GM12878 (cell line): ENCODE data around the gene PPAN. TPM values are rescaled to one million over a fixed set of nuclear protein-coding genes. Genes with fewer than 3 reads are reported as not detected.

Experiments
- ATAC-seq: fragments of 200-7000 bp; cut with Tn5 transposase; 3 replicates; pipeline ENCODE4 v1.9.1; 2020; ENCODE audit warnings: mild to moderate bottlenecking, moderate library complexity
- BruUV-seq: library from RNA; stranded (reverse); fragments of 400-500 nt; replicated peaks from 2 replicates; lab custom pipeline; 2021; lab: Mats Ljungman, UMichigan
- CTCF ChIA-PET: fragments of 300-600 bp; sonication (Branson Sonifier 250); formaldehyde crosslinking; extraction: SDS; loops from one replicate; lab custom pipeline; 2021; ENCODE audit warnings: inconsistent platforms; lab: Yijun Ruan, JAX
- POLR2A ChIA-PET: fragments of 350-600 bp; formaldehyde crosslinking; extraction: SDS; loops from one replicate; lab custom pipeline; 2021; ENCODE audit warnings: inconsistent platforms; lab: Charles Lee
- RAD21 ChIA-PET: fragments of 300-600 bp; sonication (Branson Sonifier 250); formaldehyde crosslinking; loops from one replicate; lab custom pipeline; 2023; ENCODE audit warnings: antibody characterized with exemption; ENCODE audit not compliant: unreplicated experiment; lab: Charles Lee
- SMC1A ChIA-PET: fragments of 300-600 bp; sonication (Branson Sonifier 250); formaldehyde crosslinking; loops from one replicate; lab custom pipeline; 2023; ENCODE audit not compliant: unreplicated experiment, uncharacterized antibody; lab: Charles Lee
- DNase-seq: peaks from one replicate; pipeline ENCODE4 v3.0.0-alpha.2; 2011; ENCODE audit warnings: low read depth, low spot score
- FAIRE-seq: peaks from 3 replicates; lab custom pipeline; 2011; peaks lifted over from hg19 to GRCh38; lab: Jason Lieb, UNC
- H2AFZ ChIP-seq: 2 replicates; pipeline ENCODE4 v1.6.0; 2011; ENCODE audit warnings: low read depth, low read length, control low read depth; ENCODE audit not compliant: control insufficient read depth
- H3K27ac ChIP-seq: 2 replicates; pipeline ENCODE4 v1.5.1; 2011; ENCODE audit warnings: control low read depth; ENCODE audit not compliant: control insufficient read depth, insufficient read depth
- H3K27me3 ChIP-seq, 2 experiments: replicated peaks in 1 of 2; 2 replicates each; pipeline versions ENCODE4 v1.6.0 to v1.6.1; 2011; ENCODE audit warnings: low read length in 1 of 2; ENCODE audit not compliant: control insufficient read depth in 2 of 2, insufficient read depth in 2 of 2
- H3K36me3 ChIP-seq, 2 experiments: 2 replicates each; pipeline ENCODE4 v1.5.1; 2011; ENCODE audit warnings: low read length in 1 of 2; ENCODE audit not compliant: control insufficient read depth in 2 of 2, insufficient read depth in 2 of 2
- H3K4me1 ChIP-seq: 2 replicates; pipeline ENCODE4 v1.6.1; 2011; ENCODE audit warnings: mild to moderate bottlenecking, low read length, moderate library complexity, mixed read lengths; ENCODE audit not compliant: control insufficient read depth, insufficient read depth
- H3K4me2 ChIP-seq: 2 replicates; pipeline ENCODE4 v1.6.0; 2011; ENCODE audit warnings: control low read depth; ENCODE audit not compliant: control insufficient read depth, insufficient read depth
- H3K4me3 ChIP-seq: fragments of 200-600 bp; sonication (generic); 2 replicates; pipeline ENCODE4 v1.5.1; 2016
- H3K79me2 ChIP-seq: 2 replicates; pipeline ENCODE4 v1.6.0; 2011; ENCODE audit warnings: low read length; ENCODE audit not compliant: control insufficient read depth, insufficient read depth
- H3K9ac ChIP-seq: 2 replicates; pipeline ENCODE4 v1.8.0; 2011; ENCODE audit warnings: low read length, control low read depth, mixed read lengths; ENCODE audit not compliant: control insufficient read depth, insufficient read depth
- H3K9me3 ChIP-seq: replicated peaks from 3 replicates; pipeline ENCODE4 v1.5.1; 2011; ENCODE audit warnings: mild to moderate bottlenecking, low read length; ENCODE audit not compliant: control insufficient read depth, insufficient read depth
- H4K20me1 ChIP-seq: 2 replicates; pipeline ENCODE4 v1.6.0; 2011; ENCODE audit not compliant: control insufficient read depth, insufficient read depth
- DPF2 ChIP-seq: fragments of 450-650 bp; IDR thresholded peaks from 2 replicates; pipeline ENCODE4 v1.6.1; 2017; ENCODE audit warnings: mild to moderate bottlenecking
- MTA2 ChIP-seq: fragments of 450-650 bp; IDR thresholded peaks from 2 replicates; pipeline ENCODE4 v1.6.1; 2016; ENCODE audit warnings: low read depth, mild to moderate bottlenecking, moderate library complexity
- NFYB ChIP-seq: IDR thresholded peaks from 2 replicates; pipeline ENCODE4 v1.6.1; 2011; ENCODE audit warnings: low read depth, mild to moderate bottlenecking, low read length, improper control_type of control experiment, moderate library complexity; ENCODE audit not compliant: insufficient read depth
- POU2F2 ChIP-seq: IDR thresholded peaks from 3 replicates; pipeline ENCODE4 v1.6.1; 2011; ENCODE audit warnings: low read depth, mild to moderate bottlenecking, low read length, borderline replicate concordance
- SPI1 ChIP-seq: IDR thresholded peaks from 2 replicates; pipeline ENCODE4 v1.6.1; 2011; ENCODE audit warnings: low read depth, mild to moderate bottlenecking, low read length, moderate library complexity, borderline replicate concordance; ENCODE audit not compliant: insufficient read depth
- TBL1XR1 ChIP-seq: IDR thresholded peaks from 2 replicates; pipeline ENCODE4 v1.6.1; 2012; ENCODE audit warnings: low read depth, low read length, improper control_type of control experiment
- ZBTB11 ChIP-seq: fragments of 450-650 bp; formaldehyde crosslinking; IDR thresholded peaks from 2 replicates; pipeline ENCODE4 v1.5.0; 2022; ENCODE audit warnings: mild to moderate bottlenecking, missing genetic modification characterization
- ZNF384 ChIP-seq: IDR thresholded peaks from 2 replicates; pipeline ENCODE4 v1.6.1; 2012; ENCODE audit warnings: low read depth, mild to moderate bottlenecking, low read length, improper control_type of control experiment, borderline replicate concordance
- ZSCAN29 ChIP-seq: fragments of 450-650 bp; IDR thresholded peaks from 2 replicates; pipeline ENCODE4 v1.6.1; 2017; ENCODE audit warnings: mild to moderate bottlenecking, moderate library complexity
- WGBS: methylation state at CpG from one replicate; pipeline ENCODE4 v1.1.6; 2016; ENCODE audit warnings: low lambda C conversion rate; ENCODE audit not compliant: insufficient replicate concordance, insufficient coverage; ENCODE audit errors: missing lambda C conversion rate; 5-methylcytosine and 5-hydroxymethylcytosine counted together
- in situ Hi-C: fragments of 300-500 bp; cut with MboI; formaldehyde crosslinking; loops from 9 replicates; pipeline ENCODE4 v1.14.3; 2018; ENCODE audit warnings: mixed read lengths
- intact Hi-C: fragments of 100-400 bp; cut with micrococcal nuclease; formaldehyde crosslinking; loops from one replicate; pipeline ENCODE4 v1.14.2; 2022; ENCODE audit not compliant: unreplicated experiment
- polyA plus RNA-seq, 11 experiments: library from polyadenylated mRNA; depleted of rRNA in 4 of 11; unstranded in 6 of 11; stranded (reverse) in 5 of 11; fragments of >200 nt; fragmentation: Nextera tagmentation in 4 of 11; fragmentation: Illumina TruSeq in 1 of 11; extraction: Ambion mirVana in 4 of 11; extraction: Trizol in 1 of 11; gene quantifications; 1 replicate in 1 of 11; 2 replicates in 10 of 11; pipeline versions ENCODE4 v1.2.1 to v1.2.3, GENCODE V29; 2011 to 2016; ENCODE audit warnings: inconsistent platforms in 2 of 11, missing spikeins in 2 of 11, low read depth in 1 of 11
- total RNA-seq, 4 experiments: library from RNA; depleted of rRNA in 3 of 4; stranded (reverse); fragments of >200 nt in 3 of 4; fragmentation: Illumina TruSeq in 1 of 4; extraction: Trizol in 1 of 4; gene quantifications; 2 replicates each; pipeline versions ENCODE4 v1.2.1 to v1.2.3, GENCODE V29; 2013 to 2021

The PPAN gene
- total and polyA plus RNA-seq, 10 of the 15 experiments (the other 5 are each of a cell fraction or from before 2014, with no cell fraction given), result 2.1 to 171 (median 108) TPM

GRCh38 chr19:10141973-10142372 lies 35.8 kb downstream of the PPAN start (continued):
- no peak for TF ChIP-seq ZBTB11 (CRISPR knock-in tag)
- TF ChIP-seq POU2F2, result no peak
- TF ChIP-seq ZSCAN29, result no peak
- TF ChIP-seq ZNF384, result no peak

DNA sequence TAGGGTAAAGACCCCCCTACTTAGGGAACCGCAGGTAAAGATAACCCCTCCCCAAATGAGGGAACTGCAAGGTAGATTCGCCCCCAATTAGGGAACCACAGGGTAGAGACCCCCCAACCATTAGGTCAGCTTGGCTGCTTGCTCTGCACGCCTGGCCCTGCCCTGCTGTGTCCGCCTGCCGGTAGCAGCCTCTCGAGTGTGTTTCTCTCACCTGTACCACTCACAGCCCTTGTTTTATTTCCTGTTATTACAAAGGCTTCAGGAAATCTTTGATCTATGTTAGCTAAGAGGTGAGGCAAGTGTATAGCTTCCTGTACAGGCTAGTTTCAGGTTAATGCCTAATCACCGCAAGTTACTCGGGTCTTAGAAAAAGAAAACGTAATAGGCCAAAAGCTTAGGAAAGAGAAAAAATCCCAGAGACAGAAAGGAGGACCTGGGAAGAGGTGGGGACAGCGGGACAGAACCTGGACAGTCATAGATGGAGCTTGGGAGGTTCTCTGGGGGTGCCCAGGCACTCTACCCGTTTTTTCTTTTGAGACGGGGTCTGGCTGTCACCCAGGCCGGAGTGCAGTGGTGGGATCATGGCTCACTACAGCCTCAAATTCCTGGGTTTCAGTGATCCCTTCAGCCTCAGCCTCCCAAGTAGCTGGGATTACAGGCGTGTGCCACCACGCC lies 36.7 kb downstream of the PPAN start:
- intact Hi-C loops (no loop called here), in situ Hi-C loops (no loop called here)
- H3K27me3 ChIP-seq, result no peaks in the 10 kb centered on the region
- peaks cover 60 to 70% of the 10 kb centered on the region in 2 experiments for H3K36me3 ChIP-seq
- ChIA-PET RAD21 (interaction anchor here (0.6 kb wide), 1 partner anchor 133 kb away, joined by 3 read pairs; no protein-coding TSS in a partner anchor), SMC1A (interaction anchor here (0.9 to 1.2 kb wide), 2 partner anchors 107 to 211 kb away, joined by 3 to 4 read pairs; no protein-coding TSS in a partner anchor), CTCF (interaction anchor here (1.1 to 1.3 kb wide), 2 partner anchors 22 to 114 kb away, joined by 3 to 4 read pairs; no protein-coding TSS in a partner anchor), POLR2A (interaction anchor here (0.5 to 1.9 kb wide), 6 partner anchors 11 to 215 kb away, joined by 3 to 8 read pairs (median 4); no protein-coding TSS in a partner anchor)
- WGBS, result 55% methylated on average over 13 of the region's 15 CpGs
- H2AFZ ChIP-seq, result no peak overlapping the region
- BruUV-seq, result no TSS peak
- no peak for DNase-seq
- H3K4me1 ChIP-seq, result no peaks in the 10 kb centered on the region
- no peaks in the 10 kb centered on the region for H4K20me1 ChIP-seq
- H3K4me3 ChIP-seq, result no peak overlapping the region
- no peaks in the 10 kb centered on the region for H3K79me2 ChIP-seq
- H3K9ac ChIP-seq, result no peak overlapping the region
- no peak overlapping the region for H3K27ac ChIP-seq
- no peak for TF ChIP-seq SPI1
- TF ChIP-seq DPF2, result no peak
- no peak for TF ChIP-seq TBL1XR1
- TF ChIP-seq NFYB, result no peak
- no peak for TF ChIP-seq MTA2
- H3K4me2 ChIP-seq, result no peak overlapping the region
- no peak for FAIRE-seq
- ATAC-seq, result no peak
- no peaks in the 10 kb centered on the region for H3K9me3 ChIP-seq
